H1 (cell line): Measurements from ENCODE around the gene MYH9. TPM values are rescaled to one million over a fixed set of nuclear protein-coding genes. Genes with fewer than 3 reads are reported as not detected.

ENCODE experiments used
- CTCF ChIA-PET: fragments of 300-600 bp; sonication (Branson Sonifier 250); formaldehyde crosslinking; loops from one replicate; lab custom pipeline; 2021; ENCODE audit not compliant: partially characterized antibody; lab: Charles Lee
- POLR2A ChIA-PET: fragments of 300-600 bp; sonication (Branson Sonifier 250); formaldehyde crosslinking; loops from one replicate; lab custom pipeline; 2021; ENCODE audit warnings: inconsistent platforms; ENCODE audit not compliant: partially characterized antibody; lab: Charles Lee
- DNase-seq, 2 experiments: peaks; one replicate each; pipeline versions ENCODE4 v3.0.0 to v3.0.0-alpha.2; 2010 to 2022; ENCODE audit warnings: low spot score in 2 of 2, low read depth in 1 of 2, mixed read lengths in 1 of 2
- FAIRE-seq: peaks from 2 replicates; lab custom pipeline; 2011; peaks lifted over from hg19 to GRCh38; lab: Jason Lieb, UNC
- H2AFZ ChIP-seq: 2 replicates; pipeline ENCODE4 v1.8.1; 2012; ENCODE audit warnings: low read length, inconsistent platforms
- H2AK5ac ChIP-seq: 2 replicates; pipeline ENCODE4 v1.6.1; 2013; ENCODE audit warnings: low read depth, low read length
- H2BK120ac ChIP-seq: replicated peaks from 2 replicates; pipeline ENCODE3; 2013; ENCODE audit warnings: low read depth, low read length, inconsistent platforms
- H2BK12ac ChIP-seq: 2 replicates; pipeline ENCODE4 v1.6.1; 2013; ENCODE audit warnings: low read depth, low read length
- H2BK15ac ChIP-seq: 2 replicates; pipeline ENCODE4 v1.6.1; 2013; ENCODE audit warnings: low read length
- H2BK20ac ChIP-seq: 2 replicates; pipeline ENCODE4 v1.6.1; 2013; ENCODE audit warnings: low read length
- H2BK5ac ChIP-seq: 2 replicates; pipeline ENCODE4 v1.6.1; 2013; ENCODE audit warnings: low read depth, low read length
- H3K14ac ChIP-seq: 2 replicates; pipeline ENCODE4 v1.6.1; 2013; ENCODE audit warnings: inconsistent platforms; ENCODE audit not compliant: insufficient read length
- H3K18ac ChIP-seq: 2 replicates; pipeline ENCODE4 v1.6.1; 2013; ENCODE audit warnings: low read length; ENCODE audit errors: extremely low read depth
- H3K23ac ChIP-seq: 2 replicates; pipeline ENCODE4 v1.6.1; 2013; ENCODE audit warnings: inconsistent platforms; ENCODE audit not compliant: insufficient read length
- H3K23me2 ChIP-seq: 2 replicates; pipeline ENCODE4 v1.6.1; 2013; ENCODE audit warnings: low read depth, low read length
- H3K27ac ChIP-seq: 2 replicates; pipeline ENCODE4 v1.6.1; 2011; ENCODE audit warnings: low read depth, low read length, inconsistent platforms
- H3K27me3 ChIP-seq, 4 experiments: replicated peaks in 1 of 4; 1 replicate in 1 of 4; 2 replicates in 3 of 4; pipeline versions ENCODE4 v1.6.1 to v1.8.1; 2011 to 2013; ENCODE audit warnings: low read length in 3 of 4, mild to moderate bottlenecking in 3 of 4, inconsistent platforms in 2 of 4, mixed read lengths in 2 of 4, moderate library complexity in 1 of 4; ENCODE audit not compliant: control insufficient read depth in 3 of 4, insufficient read depth in 3 of 4; ENCODE audit errors: extremely low read depth in 1 of 4
- H3K36me3 ChIP-seq, 4 experiments: 2 replicates each; pipeline versions ENCODE4 v1.6.1 to v1.8.1; 2011 to 2013; ENCODE audit warnings: mild to moderate bottlenecking in 4 of 4, low read length in 3 of 4, moderate library complexity in 2 of 4, control low read depth in 1 of 4, inconsistent platforms in 1 of 4; ENCODE audit not compliant: insufficient read depth in 4 of 4, control insufficient read depth in 2 of 4
- H3K4ac ChIP-seq: replicated peaks from 2 replicates; pipeline ENCODE3; 2013; ENCODE audit warnings: low read length, low read depth, mixed read lengths, inconsistent platforms; ENCODE audit not compliant: insufficient read length
- H3K4me1 ChIP-seq, 4 experiments: replicated peaks in 1 of 4; 1 replicate in 1 of 4; 2 replicates in 3 of 4; pipeline versions ENCODE4 v1.6.1 to v1.8.1; 2011 to 2013; ENCODE audit warnings: low read length in 3 of 4, inconsistent platforms in 2 of 4, mixed read lengths in 1 of 4; ENCODE audit not compliant: insufficient read depth in 4 of 4, control insufficient read depth in 3 of 4
- H3K4me2 ChIP-seq, 2 experiments: 2 replicates each; pipeline versions ENCODE4 v1.6.1 to v1.8.1; 2011 to 2013; ENCODE audit warnings: low read depth in 2 of 2, low read length in 2 of 2, control low read depth in 1 of 2, inconsistent platforms in 1 of 2, mild to moderate bottlenecking in 1 of 2; ENCODE audit not compliant: insufficient read depth in 1 of 2
- H3K4me3 ChIP-seq, 4 experiments: fragments of 200-600, 300-600 bp in 1 of 4; sonication (generic), shearing (Covaris generic), sonication (Bioruptor Twin) in 1 of 4; 2 replicates each; pipeline versions ENCODE4 v1.5.1 to v1.8.1; 2011 to 2016; ENCODE audit warnings: low read length in 4 of 4, low read depth in 3 of 4, control low read depth in 2 of 4, inconsistent platforms in 2 of 4, mild to moderate bottlenecking in 2 of 4, mixed read lengths in 1 of 4, moderate library complexity in 1 of 4; ENCODE audit not compliant: insufficient read depth in 2 of 4; ENCODE audit errors: extremely low read depth in 1 of 4
- H3K56ac ChIP-seq: replicated peaks from 2 replicates; pipeline ENCODE3; 2013; ENCODE audit warnings: low read depth, mild to moderate bottlenecking, mixed read lengths, low read length, inconsistent platforms; ENCODE audit not compliant: insufficient read length
- H3K79me1 ChIP-seq: 2 replicates; pipeline ENCODE4 v1.6.1; 2013; ENCODE audit warnings: low read depth, low read length, control low read depth
- H3K79me2 ChIP-seq, 2 experiments: 2 replicates each; pipeline versions ENCODE4 v1.6.1 to v1.8.1; 2012 to 2013; ENCODE audit warnings: low read length in 2 of 2, mild to moderate bottlenecking in 2 of 2, inconsistent platforms in 1 of 2; ENCODE audit not compliant: insufficient read depth in 2 of 2, control insufficient read depth in 1 of 2
- H3K9ac ChIP-seq, 4 experiments: replicated peaks in 1 of 4; 1 replicate in 1 of 4; 2 replicates in 3 of 4; pipeline versions ENCODE4 v1.6.1 to v1.8.1; 2011 to 2013; ENCODE audit warnings: low read depth in 3 of 4, low read length in 3 of 4, control low read depth in 2 of 4, mild to moderate bottlenecking in 2 of 4, moderate library complexity in 2 of 4, inconsistent platforms in 1 of 4; ENCODE audit errors: extremely low read depth in 1 of 4
- H3K9me3 ChIP-seq, 2 experiments: 2 replicates each; pipeline versions ENCODE4 v1.6.1 to v1.8.1; 2012 to 2013; ENCODE audit warnings: mild to moderate bottlenecking in 2 of 2, moderate library complexity in 2 of 2, control low read depth in 1 of 2, inconsistent platforms in 1 of 2, low read depth in 1 of 2, low read length in 1 of 2, mixed read lengths in 1 of 2; ENCODE audit not compliant: insufficient read depth in 2 of 2
- H4K20me1 ChIP-seq, 2 experiments: replicated peaks in 1 of 2; 2 replicates each; pipeline versions ENCODE3 to v1.8.1; 2011 to 2013; ENCODE audit warnings: inconsistent platforms in 2 of 2, low read length in 2 of 2, mild to moderate bottlenecking in 1 of 2; ENCODE audit not compliant: insufficient read depth in 2 of 2, control insufficient read depth in 1 of 2
- H4K5ac ChIP-seq: 2 replicates; pipeline ENCODE4 v1.6.1; 2013; ENCODE audit warnings: low read length, low read depth, mixed read lengths, inconsistent platforms; ENCODE audit not compliant: insufficient read length
- H4K8ac ChIP-seq: 2 replicates; pipeline ENCODE4 v1.8.0; 2013; ENCODE audit warnings: mild to moderate bottlenecking, moderate library complexity, low read length, inconsistent platforms; ENCODE audit not compliant: insufficient read depth; ENCODE audit errors: extremely low read depth
- H4K91ac ChIP-seq: replicated peaks from 2 replicates; pipeline ENCODE3; 2013; ENCODE audit warnings: low read length, mixed read lengths, inconsistent platforms; ENCODE audit not compliant: insufficient read length
- CREB1 ChIP-seq: IDR thresholded peaks from 2 replicates; pipeline ENCODE4 v1.6.1; 2012; ENCODE audit warnings: inconsistent platforms
- SP2 ChIP-seq: IDR thresholded peaks from 2 replicates; pipeline ENCODE4 v1.6.1; 2012; ENCODE audit warnings: mild to moderate bottlenecking, low read length, inconsistent platforms
- WGBS, 2 experiments: shearing (Covaris generic) in 1 of 2; methylation state at CpG; one replicate each; pipeline versions ENCODE4 v1.1.6 to v1.1.7; 2013 to 2015; ENCODE audit warnings: low lambda C conversion rate in 2 of 2, mixed read lengths in 2 of 2, inconsistent platforms in 1 of 2, low coverage in 1 of 2, missing lambda C conversion rate in 1 of 2; ENCODE audit not compliant: insufficient replicate concordance in 2 of 2, insufficient coverage in 1 of 2, insufficient read length in 1 of 2; ENCODE audit errors: extremely low coverage in 1 of 2, missing lambda C conversion rate in 1 of 2; 5-methylcytosine and 5-hydroxymethylcytosine counted together
- polyA plus RNA-seq, 7 experiments: library from polyadenylated mRNA; depleted of rRNA in 3 of 7; stranded (reverse) in 5 of 7; unstranded in 2 of 7; fragments of >200 nt in 5 of 7; fragments of 200-250 nt in 2 of 7; gene quantifications; 1 replicate in 5 of 7; 2 replicates in 1 of 7; 4 replicates in 1 of 7; pipeline versions ENCODE4 v1.2.1 to v1.2.3, GENCODE V29; 2011 to 2013; ENCODE audit warnings: missing spikeins in 2 of 7, mixed read lengths in 2 of 7
- total RNA-seq: library from RNA; stranded (reverse); fragmentation: NEBNext Ultra II Directional; extraction: Animal tissue kit (Norgen Biotek cat#: 25700); gene quantifications from 2 replicates; pipeline ENCODE4 v1.2.1, GENCODE V29; 2021

MYH9 gene
- total and polyA plus RNA-seq, 2 of the 8 experiments (the other 6 are each of a cell fraction or from before 2014, with no cell fraction given), result 24.9 to 322 TPM

- Histone ChIP-seq H3K4me2 (no peak overlapping the region), H3K27ac (no peak overlapping the region), H3K56ac (no peak overlapping the region), H2BK20ac (peak overlapping the region; percentile 55; the same call in 1 of the 2 replicates), H3K27me3 (no peaks in the 10 kb centered on the region), H3K23me2 (no peaks in the 10 kb centered on the region; the same call in 1 of the 2 replicates), H3K18ac (peak overlapping the region; percentile 83), H4K20me1 (no peaks in the 10 kb centered on the region), H2BK15ac (0 out of 2 replicates have a peak overlapping the region, but pooled peaks have one; percentile 83), H2AFZ (no peak overlapping the region), H2AK5ac (no peak overlapping the region), H3K9me3 (no peaks in the 10 kb centered on the region), H2BK12ac (peak overlapping the region; percentile 39; the same call in 1 of the 2 replicates), H3K23ac (no peak overlapping the region), H2BK5ac (no peak overlapping the region), H3K79me1 (no peaks in the 10 kb centered on the region), H3K4ac (no peak overlapping the region), H4K8ac (no peak overlapping the region), H3K79me2 (no peaks in the 10 kb centered on the region), H2BK120ac (peak overlapping the region; percentile 15), H3K9ac (no peak overlapping the region), H3K14ac (no peak overlapping the region), H4K91ac (peak overlapping the region; percentile 11), H3K36me3 (no peaks in the 10 kb centered on the region), H4K5ac (no peak overlapping the region), H3K4me3 (no peak overlapping the region), H3K4me1 (peaks cover 0 to 5% (median 2%) of the 10 kb centered on the region in 4 experiments; a peak in 4 of 7 replicates)
- TF ChIP-seq CREB1 (no peak), SP2 (no peak)
- DNase-seq (no peak), FAIRE-seq (no peak)
- WGBS, 2 experiments, result 79% methylated on average over 2 of the region's 2 CpGs; no CpG with 5 or more reads in 1 of the 2 experiments
- CTCF ChIA-PET, result interaction anchor here (1.5 kb wide), 1 partner anchor 9 kb away, joined by 5 read pairs; no protein-coding TSS in a partner anchor
- POLR2A ChIA-PET, result interaction anchor here (0.5 to 2.2 kb wide), 6 partner anchors 8 to 29 kb away, joined by 3 to 6 read pairs (median 4); no protein-coding TSS in a partner anchor
Observed at GRCh38 chr22:36395915-36396314, 8.1 kb upstream of the MYH9 start.
